H9 (cell line): ENCODE data around the gene DYRK4. TPM values are rescaled to one million over a fixed set of nuclear protein-coding genes. Genes with fewer than 3 reads are reported as not detected.

Experiments used
- DNase-seq: peaks from one replicate; pipeline ENCODE4 v3.0.0-alpha.2; 2017
- H2AFZ ChIP-seq: one replicate; pipeline ENCODE4 v1.6.1; 2013; ENCODE audit warnings: mild to moderate bottlenecking, low read length, control low read depth, moderate library complexity
- H2AK5ac ChIP-seq: 2 replicates; pipeline ENCODE4 v1.6.1; 2013; ENCODE audit warnings: low read length, control low read depth, mixed read lengths; ENCODE audit not compliant: insufficient read length
- H2BK120ac ChIP-seq: one replicate; pipeline ENCODE4 v1.6.1; 2013; ENCODE audit warnings: low read depth, mild to moderate bottlenecking, low read length, control low read depth, inconsistent platforms; ENCODE audit not compliant: poor library complexity, severe bottlenecking
- H2BK12ac ChIP-seq: 2 replicates; pipeline ENCODE4 v1.6.1; 2013; ENCODE audit warnings: low read length, control low read depth, mixed read lengths, low read depth; ENCODE audit not compliant: insufficient read length
- H2BK15ac ChIP-seq: 2 replicates; pipeline ENCODE4 v1.6.1; 2013; ENCODE audit warnings: low read depth, low read length, control low read depth
- H2BK20ac ChIP-seq: one replicate; pipeline ENCODE4 v1.6.1; 2013; ENCODE audit warnings: low read depth, mild to moderate bottlenecking, low read length, control low read depth, inconsistent platforms; ENCODE audit not compliant: poor library complexity, severe bottlenecking
- H2BK5ac ChIP-seq: 2 replicates; pipeline ENCODE4 v1.6.1; 2013; ENCODE audit warnings: low read length, control low read depth, mixed read lengths; ENCODE audit not compliant: insufficient read length
- H3K14ac ChIP-seq: 2 replicates; pipeline ENCODE4 v1.6.1; 2013; ENCODE audit warnings: low read length, control low read depth; ENCODE audit not compliant: insufficient read depth
- H3K18ac ChIP-seq: 2 replicates; pipeline ENCODE4 v1.6.1; 2013; ENCODE audit warnings: low read depth, mild to moderate bottlenecking, mixed read lengths, low read length, control low read depth; ENCODE audit not compliant: insufficient read length
- H3K23ac ChIP-seq: 2 replicates; pipeline ENCODE4 v1.6.1; 2013; ENCODE audit warnings: low read length, control low read depth, mixed read lengths, low read depth; ENCODE audit not compliant: insufficient read length
- H3K23me2 ChIP-seq: 2 replicates; pipeline ENCODE4 v1.6.1; 2013; ENCODE audit warnings: low read depth, mild to moderate bottlenecking, mixed read lengths, low read length, control low read depth; ENCODE audit not compliant: insufficient read length, poor library complexity, severe bottlenecking
- H3K27ac ChIP-seq: 2 replicates; pipeline ENCODE4 v1.5.1; 2013; ENCODE audit warnings: low read length, control low read depth, mixed read lengths, low read depth; ENCODE audit not compliant: insufficient read length
- H3K27me3 ChIP-seq: 2 replicates; pipeline ENCODE4 v1.6.1; 2013; ENCODE audit warnings: low read length, control low read depth, inconsistent platforms; ENCODE audit not compliant: insufficient read depth
- H3K4ac ChIP-seq: 2 replicates; pipeline ENCODE4 v1.6.1; 2013; ENCODE audit warnings: low read depth, mild to moderate bottlenecking, control low read depth, inconsistent platforms, low read length, moderate library complexity
- H3K4me1 ChIP-seq: 2 replicates; pipeline ENCODE4 v1.6.1; 2013; ENCODE audit warnings: low read length, control low read depth, inconsistent platforms; ENCODE audit not compliant: insufficient read depth
- H3K4me2 ChIP-seq: 2 replicates; pipeline ENCODE4 v1.6.1; 2013; ENCODE audit warnings: low read length, control low read depth, mixed read lengths; ENCODE audit not compliant: insufficient read length, insufficient read depth
- H3K56ac ChIP-seq: 2 replicates; pipeline ENCODE4 v1.6.1; 2013; ENCODE audit warnings: low read depth, mild to moderate bottlenecking, mixed read lengths, low read length, control low read depth; ENCODE audit not compliant: insufficient read length
- H3K79me1 ChIP-seq: 2 replicates; pipeline ENCODE4 v1.6.1; 2013; ENCODE audit warnings: low read depth, mild to moderate bottlenecking, moderate library complexity, low read length, control low read depth, inconsistent platforms; ENCODE audit not compliant: insufficient read depth, poor library complexity, severe bottlenecking
- H3K79me2 ChIP-seq: 2 replicates; pipeline ENCODE4 v1.6.1; 2013; ENCODE audit warnings: low read length, control low read depth, inconsistent platforms; ENCODE audit not compliant: insufficient read depth
- H3K9ac ChIP-seq: 2 replicates; pipeline ENCODE4 v1.6.1; 2013; ENCODE audit warnings: low read length, control low read depth, mixed read lengths; ENCODE audit not compliant: insufficient read length; ENCODE audit errors: extremely low read depth
- H3K9me3 ChIP-seq: one replicate; pipeline ENCODE4 v1.6.1; 2013; ENCODE audit warnings: low read depth, low read length, inconsistent platforms; ENCODE audit not compliant: control insufficient read depth
- H3T11ph ChIP-seq: one replicate; pipeline ENCODE4 v1.6.1; 2013; ENCODE audit warnings: mild to moderate bottlenecking, low read length, control low read depth, inconsistent platforms
- H4K20me1 ChIP-seq: one replicate; pipeline ENCODE4 v1.6.1; 2013; ENCODE audit not compliant: control insufficient read depth, insufficient read length, insufficient read depth
- H4K5ac ChIP-seq: 2 replicates; pipeline ENCODE4 v1.6.1; 2013; ENCODE audit warnings: low read depth, mild to moderate bottlenecking, mixed read lengths, low read length, control low read depth; ENCODE audit not compliant: insufficient read length
- H4K8ac ChIP-seq: replicated peaks from 2 replicates; pipeline ENCODE4 v1.6.1; 2013; ENCODE audit warnings: low read length, control low read depth, mixed read lengths, low read depth; ENCODE audit not compliant: insufficient read length
- H4K91ac ChIP-seq: 2 replicates; pipeline ENCODE4 v1.6.1; 2013; ENCODE audit warnings: low read depth, mild to moderate bottlenecking, moderate library complexity, mixed read lengths, low read length, control low read depth; ENCODE audit not compliant: insufficient read length
- H3K27ac Mint-ChIP-seq, 3 experiments: 2 replicates in 2 of 3; 3 replicates in 1 of 3; pipeline ENCODE4 v1.8.0; 2020 to 2021; ENCODE audit warnings: mixed read lengths in 3 of 3, mild to moderate bottlenecking in 1 of 3, moderate library complexity in 1 of 3
- H3K27me3 Mint-ChIP-seq: 2 replicates; pipeline ENCODE4 v1.8.0; 2021; ENCODE audit warnings: low read depth, mild to moderate bottlenecking, moderate library complexity, mixed read lengths
- H3K36me3 Mint-ChIP-seq, 3 experiments: 2 replicates in 2 of 3; 3 replicates in 1 of 3; pipeline ENCODE4 v1.8.0; 2020 to 2021; ENCODE audit warnings: low read depth in 3 of 3, mixed read lengths in 3 of 3; ENCODE audit not compliant: insufficient read depth in 1 of 3
- H3K4me1 Mint-ChIP-seq, 2 experiments: 2 replicates each; pipeline ENCODE4 v1.8.0; 2020; ENCODE audit warnings: mixed read lengths in 2 of 2
- H3K4me3 Mint-ChIP-seq, 2 experiments: 2 replicates in 1 of 2; 3 replicates in 1 of 2; pipeline ENCODE4 v1.8.0; 2020 to 2021; ENCODE audit warnings: mild to moderate bottlenecking in 2 of 2, mixed read lengths in 2 of 2, moderate library complexity in 1 of 2
- H3K9me3 Mint-ChIP-seq, 2 experiments: 2 replicates in 1 of 2; 3 replicates in 1 of 2; pipeline ENCODE4 v1.8.0; 2020; ENCODE audit warnings: mild to moderate bottlenecking in 2 of 2, mixed read lengths in 2 of 2, moderate library complexity in 1 of 2
- WGBS: extraction: QIAGEN DNeasy Blood & Tissue Kit; methylation state at CpG from one replicate; pipeline ENCODE4 v1.1.7; 2013; ENCODE audit warnings: missing lambda C conversion rate, low lambda C conversion rate, mixed read lengths; ENCODE audit not compliant: insufficient read length; ENCODE audit errors: extremely low coverage; 5-methylcytosine and 5-hydroxymethylcytosine counted together
- total RNA-seq: library from RNA; stranded (reverse); gene quantifications from 2 replicates; pipeline ENCODE4 v1.2.1, GENCODE V29; 2021
- TF ChIP-seq, protein P1 (sequence below): fragments of 200-600 bp; sonication (generic); conservative IDR thresholded peaks from 3 replicates; pipeline ENCODE4 v1.8.0; 2021; ENCODE audit warnings: antibody characterized with exemption, mild to moderate bottlenecking

DYRK4 gene
- total RNA-seq, 1 experiment from 2014 or later: 15.5 TPM

DNA sequence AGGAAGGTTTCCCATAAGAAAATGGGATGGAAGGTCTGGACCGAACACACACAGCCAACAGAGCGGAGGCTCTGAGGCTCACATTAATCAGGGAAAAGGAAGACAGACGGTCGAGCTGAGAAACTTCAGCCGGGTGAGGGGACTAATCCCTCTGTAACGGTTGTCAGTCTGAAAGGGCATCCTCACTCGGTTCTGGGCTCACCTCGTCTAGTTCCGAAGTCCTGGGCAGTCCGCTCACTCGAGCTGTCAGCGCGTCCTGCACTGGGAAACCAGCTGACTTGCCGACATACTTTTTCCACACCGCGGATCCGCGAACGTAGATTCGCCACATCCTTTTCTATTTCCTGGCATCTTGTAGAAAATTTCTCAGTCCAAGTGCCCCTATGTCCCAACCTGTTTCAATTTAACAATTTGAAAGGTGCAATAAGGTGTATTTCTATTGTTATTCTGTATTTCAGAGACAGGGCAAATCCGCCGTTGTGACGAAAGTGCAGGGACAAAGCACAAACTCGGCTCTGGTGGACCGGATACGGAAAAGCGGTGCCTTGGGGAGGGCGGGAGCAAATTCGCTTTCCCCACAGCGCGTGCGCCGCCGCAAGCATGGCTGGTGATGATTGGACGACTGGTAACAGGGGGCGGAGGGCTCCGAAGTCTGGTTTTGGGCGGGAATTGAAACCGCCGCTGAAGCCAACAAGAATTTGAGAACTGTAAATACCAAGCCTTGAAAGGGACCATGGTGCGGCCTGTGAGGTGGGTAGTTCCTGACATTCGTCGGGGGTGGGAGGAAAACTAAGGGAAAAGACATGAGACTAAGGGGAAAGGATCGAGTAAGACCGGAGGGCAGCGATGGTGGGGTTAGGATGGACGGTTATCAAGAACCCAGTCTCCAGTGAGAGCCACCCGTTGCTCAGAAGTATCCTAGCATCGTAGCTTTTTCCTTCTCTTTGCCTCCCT is 23.5 kb upstream of the DYRK4 start, which contains the start of gene RAD51AP1:
RAD51AP1 (plus strand) TSS at position 684 of the 954 bp plus-strand sequence; CDS start at position 734, 50 bp downstream.
- peak within 1 kb of the TSS; percentile 46 for H3K27ac ChIP-seq
- H3K4me3 Mint-ChIP-seq: peak within 1 kb of the TSS; percentile 95 to 97
- no peak within 1 kb of the TSS for H2BK20ac ChIP-seq
- peaks cover 8% of the 10 kb centered on the region; the same call in 1 of the 2 replicates for H3K79me2 ChIP-seq
- H3K27me3 Mint-ChIP-seq: no peaks in the 10 kb centered on the region
- H3K9ac ChIP-seq: peak within 1 kb of the TSS; percentile 99
- H3K27ac Mint-ChIP-seq: peak within 1 kb of the TSS; percentile 99 to 100 (median 99)
- no peak within 1 kb of the TSS for H2AK5ac ChIP-seq
- H3K27me3 ChIP-seq: no peaks in the 10 kb centered on the region
- H3K4me1 Mint-ChIP-seq: peaks cover 14 to 15% of the 10 kb centered on the region in 2 experiments
- peak within 1 kb of the TSS; percentile 28 for H3K56ac ChIP-seq
- H2AFZ ChIP-seq: peak within 1 kb of the TSS; percentile 89
- H3K36me3 Mint-ChIP-seq: peaks cover 0 to 12% (median 9%) of the 10 kb centered on the region in 3 experiments; a peak in 6 of 7 replicates
- DNase-seq: peak; percentile 99
- H2BK5ac ChIP-seq: peak within 1 kb of the TSS; percentile 85
- H2BK120ac ChIP-seq: no peak within 1 kb of the TSS
- no peaks in the 10 kb centered on the region for H4K20me1 ChIP-seq
- no peak within 1 kb of the TSS for H4K91ac ChIP-seq
- no peak within 1 kb of the TSS for H4K8ac ChIP-seq
- no peaks in the 10 kb centered on the region for H3K23me2 ChIP-seq
- H4K5ac ChIP-seq: peak within 1 kb of the TSS; percentile 90
- H3K9me3 Mint-ChIP-seq: no peaks in the 10 kb centered on the region
- TF ChIP-seq, protein P1, sequence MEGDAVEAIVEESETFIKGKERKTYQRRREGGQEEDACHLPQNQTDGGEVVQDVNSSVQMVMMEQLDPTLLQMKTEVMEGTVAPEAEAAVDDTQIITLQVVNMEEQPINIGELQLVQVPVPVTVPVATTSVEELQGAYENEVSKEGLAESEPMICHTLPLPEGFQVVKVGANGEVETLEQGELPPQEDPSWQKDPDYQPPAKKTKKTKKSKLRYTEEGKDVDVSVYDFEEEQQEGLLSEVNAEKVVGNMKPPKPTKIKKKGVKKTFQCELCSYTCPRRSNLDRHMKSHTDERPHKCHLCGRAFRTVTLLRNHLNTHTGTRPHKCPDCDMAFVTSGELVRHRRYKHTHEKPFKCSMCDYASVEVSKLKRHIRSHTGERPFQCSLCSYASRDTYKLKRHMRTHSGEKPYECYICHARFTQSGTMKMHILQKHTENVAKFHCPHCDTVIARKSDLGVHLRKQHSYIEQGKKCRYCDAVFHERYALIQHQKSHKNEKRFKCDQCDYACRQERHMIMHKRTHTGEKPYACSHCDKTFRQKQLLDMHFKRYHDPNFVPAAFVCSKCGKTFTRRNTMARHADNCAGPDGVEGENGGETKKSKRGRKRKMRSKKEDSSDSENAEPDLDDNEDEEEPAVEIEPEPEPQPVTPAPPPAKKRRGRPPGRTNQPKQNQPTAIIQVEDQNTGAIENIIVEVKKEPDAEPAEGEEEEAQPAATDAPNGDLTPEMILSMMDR: no peak
- H3K79me1 ChIP-seq: peaks cover 3% of the 10 kb centered on the region
- 0 out of 2 replicates have a peak, but pooled peaks cover 5% of the 10 kb centered on the region for H3K4me1 ChIP-seq
- peak within 1 kb of the TSS; percentile 81 for H3T11ph ChIP-seq
- H3K23ac ChIP-seq: no peak within 1 kb of the TSS
- peak within 1 kb of the TSS; percentile 86 for H3K4me2 ChIP-seq
- H3K18ac ChIP-seq: peak within 1 kb of the TSS; percentile 83
- no peaks in the 10 kb centered on the region for H3K9me3 ChIP-seq
- WGBS: no CpG with 5 or more reads among the region's 49 CpGs
- H3K4ac ChIP-seq: no peak within 1 kb of the TSS; the same call in 1 of the 2 replicates
- H2BK15ac ChIP-seq: no peak within 1 kb of the TSS
- no peak within 1 kb of the TSS for H2BK12ac ChIP-seq
- peak within 1 kb of the TSS; percentile 92; the same call in 1 of the 2 replicates for H3K14ac ChIP-seq
